ENCODE results near the gene RPL39. TPM values are rescaled to one million over a fixed set of nuclear protein-coding genes. Genes with fewer than 3 reads are reported as not detected.

RPL39 gene
- total and polyA plus RNA-seq, 2 experiments from 2014 or later: 2,910 to 2,912 TPM

DNA sequence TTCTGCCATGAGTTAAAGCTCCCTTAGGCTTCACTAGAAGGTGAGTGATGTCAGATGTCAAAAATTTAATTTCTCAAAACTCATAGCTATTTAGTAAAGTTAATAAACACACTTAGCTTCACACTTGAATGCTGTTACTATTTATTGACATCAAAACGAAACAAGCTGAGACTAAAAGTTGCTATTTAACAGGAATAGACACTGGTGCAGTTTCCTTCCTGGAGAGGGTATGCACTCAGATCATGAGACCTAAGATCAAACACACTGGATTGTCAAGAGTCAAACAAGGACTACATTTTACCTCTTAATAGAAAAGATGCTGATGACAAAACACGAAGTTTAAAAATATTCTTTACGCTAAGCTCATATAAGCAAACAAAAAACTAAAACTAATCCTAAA, 42.5 kb upstream of the RPL39 start:
- Mint-ChIP-seq H3K27ac (no peak overlapping the region), H3K27me3 (ENCODE audit: insufficient read depth, low read depth, poor library complexity) (peaks cover 3% of the 10 kb centered on the region), H3K9me3 (no peaks in the 10 kb centered on the region), H3K36me3 (ENCODE audit: low read depth) (peaks cover 84% of the 10 kb centered on the region), H3K4me3 (no peak overlapping the region), H3K4me1 (no peaks in the 10 kb centered on the region)
- DNase-seq (ENCODE audit: low spot score): no peak
- H3K27me3 ChIP-seq (ENCODE audit: insufficient read depth): no peaks in the 10 kb centered on the region
- H3K4me3 ChIP-seq: no peak overlapping the region
- no peaks in the 10 kb centered on the region for H4K20me1 ChIP-seq (replicated peaks; ENCODE audit: insufficient read depth)
- no peaks in the 10 kb centered on the region for H3K79me2 ChIP-seq (replicated peaks; ENCODE audit: insufficient read depth)
- H3K4me1 ChIP-seq (ENCODE audit: insufficient read depth): no peaks in the 10 kb centered on the region
- H3K36me3 ChIP-seq (ENCODE audit: insufficient read depth): peaks cover 10% of the 10 kb centered on the region
- no peaks in the 10 kb centered on the region for H3K9me2 ChIP-seq (ENCODE audit: insufficient read depth)
- TF ChIP-seq, protein P1, sequence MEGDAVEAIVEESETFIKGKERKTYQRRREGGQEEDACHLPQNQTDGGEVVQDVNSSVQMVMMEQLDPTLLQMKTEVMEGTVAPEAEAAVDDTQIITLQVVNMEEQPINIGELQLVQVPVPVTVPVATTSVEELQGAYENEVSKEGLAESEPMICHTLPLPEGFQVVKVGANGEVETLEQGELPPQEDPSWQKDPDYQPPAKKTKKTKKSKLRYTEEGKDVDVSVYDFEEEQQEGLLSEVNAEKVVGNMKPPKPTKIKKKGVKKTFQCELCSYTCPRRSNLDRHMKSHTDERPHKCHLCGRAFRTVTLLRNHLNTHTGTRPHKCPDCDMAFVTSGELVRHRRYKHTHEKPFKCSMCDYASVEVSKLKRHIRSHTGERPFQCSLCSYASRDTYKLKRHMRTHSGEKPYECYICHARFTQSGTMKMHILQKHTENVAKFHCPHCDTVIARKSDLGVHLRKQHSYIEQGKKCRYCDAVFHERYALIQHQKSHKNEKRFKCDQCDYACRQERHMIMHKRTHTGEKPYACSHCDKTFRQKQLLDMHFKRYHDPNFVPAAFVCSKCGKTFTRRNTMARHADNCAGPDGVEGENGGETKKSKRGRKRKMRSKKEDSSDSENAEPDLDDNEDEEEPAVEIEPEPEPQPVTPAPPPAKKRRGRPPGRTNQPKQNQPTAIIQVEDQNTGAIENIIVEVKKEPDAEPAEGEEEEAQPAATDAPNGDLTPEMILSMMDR (conservative IDR thresholded peaks at IDR 0.05; ENCODE audit: low read depth in 2 of 2): no peak
- TF ChIP-seq, protein P2, sequence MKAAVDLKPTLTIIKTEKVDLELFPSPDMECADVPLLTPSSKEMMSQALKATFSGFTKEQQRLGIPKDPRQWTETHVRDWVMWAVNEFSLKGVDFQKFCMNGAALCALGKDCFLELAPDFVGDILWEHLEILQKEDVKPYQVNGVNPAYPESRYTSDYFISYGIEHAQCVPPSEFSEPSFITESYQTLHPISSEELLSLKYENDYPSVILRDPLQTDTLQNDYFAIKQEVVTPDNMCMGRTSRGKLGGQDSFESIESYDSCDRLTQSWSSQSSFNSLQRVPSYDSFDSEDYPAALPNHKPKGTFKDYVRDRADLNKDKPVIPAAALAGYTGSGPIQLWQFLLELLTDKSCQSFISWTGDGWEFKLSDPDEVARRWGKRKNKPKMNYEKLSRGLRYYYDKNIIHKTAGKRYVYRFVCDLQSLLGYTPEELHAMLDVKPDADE (IDR thresholded peaks at IDR 0.05): no peak
- TF ChIP-seq, protein P3, sequence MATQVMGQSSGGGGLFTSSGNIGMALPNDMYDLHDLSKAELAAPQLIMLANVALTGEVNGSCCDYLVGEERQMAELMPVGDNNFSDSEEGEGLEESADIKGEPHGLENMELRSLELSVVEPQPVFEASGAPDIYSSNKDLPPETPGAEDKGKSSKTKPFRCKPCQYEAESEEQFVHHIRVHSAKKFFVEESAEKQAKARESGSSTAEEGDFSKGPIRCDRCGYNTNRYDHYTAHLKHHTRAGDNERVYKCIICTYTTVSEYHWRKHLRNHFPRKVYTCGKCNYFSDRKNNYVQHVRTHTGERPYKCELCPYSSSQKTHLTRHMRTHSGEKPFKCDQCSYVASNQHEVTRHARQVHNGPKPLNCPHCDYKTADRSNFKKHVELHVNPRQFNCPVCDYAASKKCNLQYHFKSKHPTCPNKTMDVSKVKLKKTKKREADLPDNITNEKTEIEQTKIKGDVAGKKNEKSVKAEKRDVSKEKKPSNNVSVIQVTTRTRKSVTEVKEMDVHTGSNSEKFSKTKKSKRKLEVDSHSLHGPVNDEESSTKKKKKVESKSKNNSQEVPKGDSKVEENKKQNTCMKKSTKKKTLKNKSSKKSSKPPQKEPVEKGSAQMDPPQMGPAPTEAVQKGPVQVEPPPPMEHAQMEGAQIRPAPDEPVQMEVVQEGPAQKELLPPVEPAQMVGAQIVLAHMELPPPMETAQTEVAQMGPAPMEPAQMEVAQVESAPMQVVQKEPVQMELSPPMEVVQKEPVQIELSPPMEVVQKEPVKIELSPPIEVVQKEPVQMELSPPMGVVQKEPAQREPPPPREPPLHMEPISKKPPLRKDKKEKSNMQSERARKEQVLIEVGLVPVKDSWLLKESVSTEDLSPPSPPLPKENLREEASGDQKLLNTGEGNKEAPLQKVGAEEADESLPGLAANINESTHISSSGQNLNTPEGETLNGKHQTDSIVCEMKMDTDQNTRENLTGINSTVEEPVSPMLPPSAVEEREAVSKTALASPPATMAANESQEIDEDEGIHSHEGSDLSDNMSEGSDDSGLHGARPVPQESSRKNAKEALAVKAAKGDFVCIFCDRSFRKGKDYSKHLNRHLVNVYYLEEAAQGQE (IDR thresholded peaks at IDR 0.05; ENCODE audit: unreplicated experiment): no peak
- TF ChIP-seq, protein P4, sequence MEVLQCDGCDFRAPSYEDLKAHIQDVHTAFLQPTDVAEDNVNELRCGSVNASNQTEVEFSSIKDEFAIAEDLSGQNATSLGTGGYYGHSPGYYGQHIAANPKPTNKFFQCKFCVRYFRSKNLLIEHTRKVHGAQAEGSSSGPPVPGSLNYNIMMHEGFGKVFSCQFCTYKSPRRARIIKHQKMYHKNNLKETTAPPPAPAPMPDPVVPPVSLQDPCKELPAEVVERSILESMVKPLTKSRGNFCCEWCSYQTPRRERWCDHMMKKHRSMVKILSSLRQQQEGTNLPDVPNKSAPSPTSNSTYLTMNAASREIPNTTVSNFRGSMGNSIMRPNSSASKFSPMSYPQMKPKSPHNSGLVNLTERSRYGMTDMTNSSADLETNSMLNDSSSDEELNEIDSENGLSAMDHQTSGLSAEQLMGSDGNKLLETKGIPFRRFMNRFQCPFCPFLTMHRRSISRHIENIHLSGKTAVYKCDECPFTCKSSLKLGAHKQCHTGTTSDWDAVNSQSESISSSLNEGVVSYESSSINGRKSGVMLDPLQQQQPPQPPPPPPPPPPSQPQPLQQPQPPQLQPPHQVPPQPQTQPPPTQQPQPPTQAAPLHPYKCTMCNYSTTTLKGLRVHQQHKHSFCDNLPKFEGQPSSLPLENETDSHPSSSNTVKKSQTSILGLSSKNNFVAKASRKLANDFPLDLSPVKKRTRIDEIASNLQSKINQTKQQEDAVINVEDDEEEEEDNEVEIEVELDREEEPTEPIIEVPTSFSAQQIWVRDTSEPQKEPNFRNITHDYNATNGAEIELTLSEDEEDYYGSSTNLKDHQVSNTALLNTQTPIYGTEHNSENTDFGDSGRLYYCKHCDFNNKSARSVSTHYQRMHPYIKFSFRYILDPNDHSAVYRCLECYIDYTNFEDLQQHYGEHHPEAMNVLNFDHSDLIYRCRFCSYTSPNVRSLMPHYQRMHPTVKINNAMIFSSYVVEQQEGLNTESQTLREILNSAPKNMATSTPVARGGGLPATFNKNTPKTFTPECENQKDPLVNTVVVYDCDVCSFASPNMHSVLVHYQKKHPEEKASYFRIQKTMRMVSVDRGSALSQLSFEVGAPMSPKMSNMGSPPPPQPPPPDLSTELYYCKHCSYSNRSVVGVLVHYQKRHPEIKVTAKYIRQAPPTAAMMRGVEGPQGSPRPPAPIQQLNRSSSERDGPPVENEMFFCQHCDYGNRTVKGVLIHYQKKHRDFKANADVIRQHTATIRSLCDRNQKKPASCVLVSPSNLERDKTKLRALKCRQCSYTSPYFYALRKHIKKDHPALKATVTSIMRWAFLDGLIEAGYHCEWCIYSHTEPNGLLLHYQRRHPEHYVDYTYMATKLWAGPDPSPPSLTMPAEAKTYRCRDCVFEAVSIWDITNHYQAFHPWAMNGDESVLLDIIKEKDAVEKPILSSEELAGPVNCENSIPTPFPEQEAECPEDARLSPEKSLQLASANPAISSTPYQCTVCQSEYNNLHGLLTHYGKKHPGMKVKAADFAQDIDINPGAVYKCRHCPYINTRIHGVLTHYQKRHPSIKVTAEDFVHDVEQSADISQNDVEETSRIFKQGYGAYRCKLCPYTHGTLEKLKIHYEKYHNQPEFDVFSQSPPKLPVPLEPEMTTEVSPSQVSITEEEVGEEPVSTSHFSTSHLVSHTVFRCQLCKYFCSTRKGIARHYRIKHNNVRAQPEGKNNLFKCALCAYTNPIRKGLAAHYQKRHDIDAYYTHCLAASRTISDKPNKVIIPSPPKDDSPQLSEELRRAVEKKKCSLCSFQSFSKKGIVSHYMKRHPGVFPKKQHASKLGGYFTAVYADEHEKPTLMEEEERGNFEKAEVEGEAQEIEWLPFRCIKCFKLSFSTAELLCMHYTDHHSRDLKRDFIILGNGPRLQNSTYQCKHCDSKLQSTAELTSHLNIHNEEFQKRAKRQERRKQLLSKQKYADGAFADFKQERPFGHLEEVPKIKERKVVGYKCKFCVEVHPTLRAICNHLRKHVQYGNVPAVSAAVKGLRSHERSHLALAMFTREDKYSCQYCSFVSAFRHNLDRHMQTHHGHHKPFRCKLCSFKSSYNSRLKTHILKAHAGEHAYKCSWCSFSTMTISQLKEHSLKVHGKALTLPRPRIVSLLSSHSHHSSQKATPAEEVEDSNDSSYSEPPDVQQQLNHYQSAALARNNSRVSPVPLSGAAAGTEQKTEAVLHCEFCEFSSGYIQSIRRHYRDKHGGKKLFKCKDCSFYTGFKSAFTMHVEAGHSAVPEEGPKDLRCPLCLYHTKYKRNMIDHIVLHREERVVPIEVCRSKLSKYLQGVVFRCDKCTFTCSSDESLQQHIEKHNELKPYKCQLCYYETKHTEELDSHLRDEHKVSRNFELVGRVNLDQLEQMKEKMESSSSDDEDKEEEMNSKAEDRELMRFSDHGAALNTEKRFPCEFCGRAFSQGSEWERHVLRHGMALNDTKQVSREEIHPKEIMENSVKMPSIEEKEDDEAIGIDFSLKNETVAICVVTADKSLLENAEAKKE (CRISPR knock-in tag; IDR thresholded peaks at IDR 0.05): no peak
- TF ChIP-seq POLR2AphosphoS5 (IDR thresholded peaks at IDR 0.05; ENCODE audit: low read depth): no peak
- no peak for TF ChIP-seq NANOG (IDR thresholded peaks at IDR 0.05; ENCODE audit: borderline replicate concordance)
- no peak for TF ChIP-seq JUNB (IDR thresholded peaks at IDR 0.05; ENCODE audit: unreplicated experiment)
- no peak for TF ChIP-seq STAT1 (IDR thresholded peaks at IDR 0.05; ENCODE audit: unreplicated experiment)
- no peak for TF ChIP-seq EZH2phosphoT487 (IDR thresholded peaks at IDR 0.05; ENCODE audit: unreplicated experiment)
- no peak for TF ChIP-seq EZH2 (IDR thresholded peaks at IDR 0.05; ENCODE audit: low read depth, unreplicated experiment)
- TF ChIP-seq CREB1 (CRISPR knock-in tag; IDR thresholded peaks at IDR 0.05; ENCODE audit: low read depth): no peak
- no peak for TF ChIP-seq ZNF114 (CRISPR knock-in tag; IDR thresholded peaks at IDR 0.05)
- no peak for ATAC-seq
- no peak overlapping the region for H2AFZ ChIP-seq
- no peak overlapping the region for H3K4me2 ChIP-seq
- no peak overlapping the region for H3K27ac ChIP-seq (ENCODE audit: low read depth)
- H3F3A ChIP-seq (replicated peaks; ENCODE audit: low read depth): no peaks in the 10 kb centered on the region
